ENCODE measurements around the gene CDC7.
"Not testable (repeated sequence)": the region's sequence is repeated elsewhere in the genome, so short reads cannot be mapped to it uniquely, and the experiment has no call there.

CDC7 gene

GRCh38 chr1:91510754-91511153 lies 10.1 kb downstream of the CDC7 start:
- DNase-seq (ENCODE audit: low read depth in 4 of 4, low spot score in 1 of 4): no peak

DNA sequence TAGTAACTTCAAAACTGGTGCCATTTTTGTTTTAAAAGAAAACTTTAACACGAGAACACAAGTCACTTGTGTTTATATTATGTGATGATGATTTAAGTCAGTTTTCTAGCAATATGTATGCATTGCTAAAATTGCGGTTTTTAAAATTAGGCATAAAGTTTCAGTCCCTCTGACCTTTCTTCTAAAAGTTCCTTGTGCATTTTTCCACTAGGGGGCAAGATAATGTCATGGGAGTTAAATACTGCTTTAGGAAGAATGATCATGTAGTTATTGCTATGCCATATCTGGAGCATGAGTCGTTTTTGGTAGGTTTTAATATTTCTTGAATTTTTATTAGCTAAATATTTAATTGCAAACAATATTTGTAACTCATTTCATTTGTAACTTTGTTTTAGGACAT lies 10.7 kb downstream of the CDC7 start:
- no peak for DNase-seq (ENCODE audit: low read depth in 4 of 4, low spot score in 1 of 4)

DNA sequence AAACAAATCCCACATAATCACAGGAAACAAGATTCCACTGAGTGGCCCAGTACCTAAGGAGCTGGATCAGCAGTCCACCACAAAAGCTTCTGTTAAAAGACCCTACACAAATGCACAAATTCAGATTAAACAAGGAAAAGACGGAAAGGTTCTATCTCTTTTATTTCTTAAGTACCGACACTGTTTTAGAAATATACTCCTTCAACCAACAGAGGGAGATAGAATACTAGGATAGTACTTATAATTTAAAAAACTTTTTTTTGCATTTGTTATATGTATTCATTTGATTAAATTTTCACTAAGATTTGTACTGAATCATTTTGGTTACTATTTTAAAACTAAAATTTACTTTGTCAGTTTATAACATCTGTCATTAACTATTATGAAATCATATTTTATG lies 12.5 kb downstream of the CDC7 start:
- DNase-seq (ENCODE audit: low read depth in 4 of 4, low spot score in 1 of 4): no peak

GRCh38 chr1:91513706-91514105 lies 13.1 kb downstream of the CDC7 start:
- no peak for DNase-seq (ENCODE audit: low read depth in 4 of 4, low spot score in 1 of 4)

- no peak for DNase-seq (ENCODE audit: low read depth in 4 of 4, low spot score in 1 of 4)
Measured at GRCh38 chr1:91515994-91516393, 15.3 kb downstream of the CDC7 start.

DNA sequence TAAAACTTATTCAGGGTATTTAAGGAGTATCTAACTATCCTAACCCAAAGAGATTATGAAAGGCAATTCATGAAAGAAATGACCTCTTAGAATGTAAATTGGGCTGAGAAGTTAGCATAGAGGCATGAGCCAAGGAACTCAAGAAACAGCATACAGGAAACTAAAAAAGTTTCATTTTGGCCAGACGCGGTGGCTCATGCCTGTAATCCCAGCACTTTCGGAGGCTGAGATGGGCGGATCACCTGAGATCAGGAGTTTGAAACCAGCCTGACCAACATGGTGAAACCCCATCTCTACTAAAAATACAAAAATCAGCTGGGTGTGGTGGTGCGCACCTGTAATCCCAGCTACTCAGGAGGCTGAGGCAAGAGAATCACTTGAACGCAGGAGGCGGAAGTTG lies 16.0 kb downstream of the CDC7 start:
- not testable (repeated sequence) for DNase-seq (ENCODE audit: low read depth in 4 of 4, low spot score in 1 of 4)

DNA sequence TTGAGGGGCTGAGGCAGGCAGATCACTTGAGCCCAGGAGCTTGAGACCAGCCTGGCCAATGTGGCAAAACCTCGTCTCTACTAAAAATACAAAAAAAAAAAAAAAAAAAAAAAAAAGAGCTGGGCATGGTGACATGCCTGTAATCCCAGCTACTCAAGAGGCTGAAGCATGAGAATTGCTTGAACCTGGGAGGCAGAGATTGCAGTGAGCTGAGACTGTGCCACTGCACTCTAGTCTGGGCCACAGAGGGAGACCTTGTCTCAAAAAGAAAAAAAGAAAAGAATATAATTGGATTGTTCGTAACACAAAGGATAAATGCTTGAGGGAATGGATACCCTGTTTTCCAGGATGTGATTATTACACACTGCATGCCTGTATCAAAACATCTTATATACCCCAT lies 18.5 kb downstream of the CDC7 start:
- not testable (repeated sequence) for DNase-seq (ENCODE audit: low read depth in 4 of 4, low spot score in 1 of 4)

DNA sequence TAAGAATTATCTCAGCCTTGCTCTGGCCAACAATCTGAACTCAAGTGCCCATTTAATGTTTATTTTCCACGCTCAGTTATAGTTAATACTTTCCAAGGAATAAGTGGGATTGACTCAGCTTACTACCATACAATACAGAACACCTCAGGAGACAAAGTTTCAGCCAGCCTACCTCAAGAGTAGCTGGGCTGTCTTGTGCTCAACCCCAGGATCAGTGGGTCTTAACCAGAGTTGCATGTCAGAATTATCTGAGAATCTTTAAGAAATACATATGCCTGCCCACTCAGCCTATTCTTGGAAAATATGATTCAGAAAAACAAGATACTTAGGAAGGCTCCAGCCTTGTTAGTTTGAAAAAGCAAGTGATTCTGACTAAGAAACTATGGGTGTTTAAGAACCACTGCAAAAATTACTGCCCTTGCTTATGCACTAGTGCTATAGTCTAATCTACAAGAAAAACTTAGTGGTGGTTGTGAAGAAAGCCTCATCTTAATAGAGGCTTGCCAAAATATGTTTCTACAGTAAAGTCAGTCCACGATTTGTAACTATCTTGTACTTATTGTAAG lies 20.4 kb downstream of the CDC7 start:
- no peak for DNase-seq (ENCODE audit: low read depth in 4 of 4, low spot score in 1 of 4)

GRCh38 chr1:91523482-91523881 lies 22.8 kb downstream of the CDC7 start:
- DNase-seq (ENCODE audit: low read depth in 4 of 4, low spot score in 1 of 4): peak in 1 of 4 experiments; percentile 16

- DNase-seq (ENCODE audit: low read depth in 4 of 4, low spot score in 1 of 4): no peak
Measured at GRCh38 chr1:91526496-91526895, 25.8 kb downstream of the CDC7 start.

DNA sequence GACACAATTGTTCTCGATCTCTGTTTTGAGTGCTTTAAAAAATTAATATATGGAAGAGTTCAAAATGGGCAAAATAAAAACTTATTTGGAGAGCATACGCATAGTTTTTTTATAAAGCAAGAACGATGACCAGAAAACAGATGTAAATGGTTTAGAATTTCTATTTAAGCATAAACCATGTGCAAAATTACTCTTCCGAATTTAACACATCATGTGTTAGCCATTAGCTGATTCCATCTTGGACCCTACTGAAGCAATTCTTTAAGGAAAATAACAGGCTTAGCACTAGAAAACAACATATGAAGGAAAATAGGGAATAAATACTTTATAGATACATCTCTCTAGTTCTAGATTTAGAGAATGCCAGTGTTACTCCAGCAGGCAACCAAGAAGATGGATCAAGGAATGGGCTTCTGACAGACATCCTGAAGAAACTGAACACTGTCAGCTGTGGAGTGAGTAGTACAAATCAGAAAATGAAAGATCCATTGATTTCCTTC lies 26.7 kb downstream of the CDC7 start:
- no peak for DNase-seq (ENCODE audit: low read depth in 4 of 4, low spot score in 1 of 4)

- DNase-seq (ENCODE audit: low read depth in 4 of 4, low spot score in 1 of 4): no peak
Measured at GRCh38 chr1:91527781-91528180, 27.1 kb downstream of the CDC7 start.

DNA sequence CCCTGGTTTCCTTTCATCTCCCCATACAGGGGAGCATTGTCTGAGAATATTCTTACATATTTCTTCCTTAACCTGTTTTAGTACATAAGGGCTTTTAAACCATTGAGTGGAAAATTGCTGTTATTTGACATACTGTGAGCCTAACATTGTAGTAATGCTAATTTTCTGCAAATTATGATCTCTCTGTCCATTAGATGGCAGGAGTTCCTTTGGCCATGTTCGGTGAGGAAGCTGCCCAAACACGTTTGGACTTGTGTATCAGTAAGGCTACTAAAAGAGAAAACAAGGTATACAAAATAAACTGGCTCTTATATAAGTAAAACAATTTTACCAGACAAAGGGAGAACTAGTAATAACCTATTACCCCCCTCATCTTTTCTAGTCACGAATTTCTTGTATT lies 29.2 kb downstream of the CDC7 start:
- DNase-seq (ENCODE audit: low read depth in 4 of 4, low spot score in 1 of 4): no peak

- DNase-seq (ENCODE audit: low read depth in 4 of 4, low spot score in 1 of 4): no peak
Measured at GRCh38 chr1:91533361-91534024, 32.8 kb downstream of the CDC7 start.

DNA sequence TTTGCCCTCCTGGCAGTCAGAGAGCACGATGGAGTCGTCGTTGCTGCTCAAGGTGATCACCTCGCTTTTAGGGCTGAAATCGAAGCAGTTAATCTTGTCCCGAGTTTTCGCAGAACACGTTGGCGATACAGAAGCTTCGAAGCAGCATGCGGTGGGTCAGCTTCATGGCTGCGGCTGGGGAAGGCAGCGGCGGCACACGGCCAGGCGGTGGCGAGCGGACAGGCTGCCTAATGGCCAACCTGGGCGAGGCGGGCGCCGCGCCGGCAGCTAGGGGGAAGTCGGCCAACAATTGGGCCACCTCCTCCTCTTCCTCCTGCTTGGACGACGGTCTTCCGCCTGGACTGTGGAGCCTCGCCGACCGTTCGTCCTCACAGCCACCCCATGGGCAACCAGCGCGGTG lies 34.8 kb downstream of the CDC7 start:
- DNase-seq (ENCODE audit: low read depth in 4 of 4, low spot score in 1 of 4): no peak

- DNase-seq (ENCODE audit: low read depth in 4 of 4, low spot score in 1 of 4): no peak
Measured at GRCh38 chr1:91537281-91537986, 36.8 kb downstream of the CDC7 start.

- DNase-seq (ENCODE audit: low read depth in 4 of 4, low spot score in 1 of 4): no peak
Measured at GRCh38 chr1:91537987-91538304, 37.3 kb downstream of the CDC7 start.

- DNase-seq (ENCODE audit: low read depth in 4 of 4, low spot score in 1 of 4): no peak
Measured at GRCh38 chr1:91540910-91541309, 40.3 kb downstream of the CDC7 start.

GRCh38 chr1:91541918-91542533 lies 41.4 kb downstream of the CDC7 start:
- DNase-seq (ENCODE audit: low read depth in 4 of 4, low spot score in 1 of 4): no peak

GRCh38 chr1:91545506-91546300 lies 45.1 kb downstream of the CDC7 start:
- DNase-seq (ENCODE audit: low read depth in 4 of 4, low spot score in 1 of 4): no peak

DNA sequence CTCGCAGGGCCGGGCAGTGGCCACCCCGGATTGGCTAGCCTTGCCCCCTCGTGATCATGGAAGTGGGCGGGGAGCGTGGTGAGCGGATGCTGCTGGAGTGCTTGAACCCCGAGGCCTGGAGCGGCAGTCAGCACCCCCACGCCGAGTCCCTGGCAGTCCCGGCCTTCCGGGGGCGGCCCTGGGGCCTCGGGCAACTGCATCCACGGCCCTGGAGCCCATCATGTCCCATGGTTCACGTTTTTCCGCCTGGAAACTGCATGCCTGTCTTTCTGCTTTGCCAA lies 45.6 kb downstream of the CDC7 start:
- no peak for DNase-seq (ENCODE audit: low read depth in 4 of 4, low spot score in 1 of 4)

GRCh38 chr1:91546876-91547275 lies 46.2 kb downstream of the CDC7 start:
- no peak for DNase-seq (ENCODE audit: low read depth in 4 of 4, low spot score in 1 of 4)

All from stimulated activated CD4-positive, alpha-beta T cell treated with anti-CD3 and anti-CD28 coated beads, Interleukin-1b, Interleukin-23, amount 100 ng/mL, for 24 hours (primary cell).